Upper lobe of right lung (tissue), 1 donor: ENCODE data around the gene ABCC1. TPM values are rescaled to one million over a fixed set of nuclear protein-coding genes. Genes with fewer than 3 reads are reported as not detected.
A peak's percentile ranks its signal among the peaks of the same experiment; 100 is the strongest.
"Not testable (repeated sequence)": the region's sequence is repeated elsewhere in the genome, so short reads cannot be mapped to it uniquely, and the experiment has no call there.

Experiments used
- ATAC-seq: fragments of 200-7000 bp; cut with Tn5 transposase; one replicate; pipeline ENCODE4 v1.9.1; 2020; ENCODE audit warnings: mild to moderate bottlenecking, moderate library complexity
- DNase-seq: peaks from one replicate; pipeline ENCODE4 v3.0.0-alpha.2; 2020
- H3K27ac ChIP-seq: fragments of 200-600 bp; one replicate; pipeline ENCODE4 v1.8.0; 2022
- H3K27me3 ChIP-seq: fragments of 200-600 bp; one replicate; pipeline ENCODE4 v1.8.0; 2022; ENCODE audit warnings: mild to moderate bottlenecking
- H3K36me3 ChIP-seq: fragments of 200-600 bp; one replicate; pipeline ENCODE4 v1.8.0; 2022
- H3K4me1 ChIP-seq: fragments of 200-600 bp; one replicate; pipeline ENCODE4 v1.8.0; 2022
- H3K4me3 ChIP-seq: fragments of 200-600 bp; one replicate; pipeline ENCODE4 v1.8.0; 2022; ENCODE audit warnings: mild to moderate bottlenecking
- H3K9me3 ChIP-seq: fragments of 200-600 bp; one replicate; pipeline ENCODE4 v1.8.0; 2022
- CTCF ChIP-seq: fragments of 200-600 bp; IDR thresholded peaks from one replicate; pipeline ENCODE4 v1.8.0; 2022; ENCODE audit warnings: antibody characterized with exemption
- intact Hi-C: fragments of 100-400 bp; cut with DNase I; formaldehyde crosslinking; loops from one replicate; pipeline ENCODE4 v1.11.0; 2022
- total RNA-seq: library from RNA; stranded (reverse); fragmentation: NEBNext Ultra II Directional; extraction: Animal tissue kit (Norgen Biotek cat#: 25700); gene quantifications from one replicate; pipeline ENCODE4 v1.2.1, GENCODE V29; 2021
- donor health status: DM: no; HTN: yes; CAD: no; lungs with severe emphysema.

Gene ABCC1
- total RNA-seq, 1 donor from 2014 or later: 50.6 TPM

GRCh38 chr16:15976929-15977637 lies 27.7 kb downstream of the ABCC1 start:
- Histone ChIP-seq H3K27ac (peak overlapping the region; percentile 79), H3K36me3 (no peaks in the 10 kb centered on the region), H3K4me1 (peaks cover 28% of the 10 kb centered on the region), H3K27me3 (no peaks in the 10 kb centered on the region), H3K4me3 (no peak overlapping the region), H3K9me3 (peaks cover 3% of the 10 kb centered on the region)
- no peak for TF ChIP-seq CTCF
- DNase-seq (no peak), ATAC-seq (peak; percentile 28)
- intact Hi-C loops: no loop called here

GRCh38 chr16:15979801-15980200 lies 30.4 kb downstream of the ABCC1 start:
- no peak overlapping the region for H3K27ac ChIP-seq
- no peak for TF ChIP-seq CTCF
- H3K36me3 ChIP-seq: no peaks in the 10 kb centered on the region
- intact Hi-C loops: no loop called here
- no peak overlapping the region for H3K4me3 ChIP-seq
- peaks cover 5% of the 10 kb centered on the region for H3K9me3 ChIP-seq
- no peaks in the 10 kb centered on the region for H3K27me3 ChIP-seq
- DNase-seq (no peak), ATAC-seq (peak; percentile 73)
- peaks cover 28% of the 10 kb centered on the region for H3K4me1 ChIP-seq

- Histone ChIP-seq H3K36me3 (no peaks in the 10 kb centered on the region), H3K27ac (no peak overlapping the region), H3K27me3 (no peaks in the 10 kb centered on the region), H3K9me3 (peaks cover 5% of the 10 kb centered on the region), H3K4me3 (no peak overlapping the region), H3K4me1 (peaks cover 23% of the 10 kb centered on the region)
- ATAC-seq (no peak), DNase-seq (no peak)
- intact Hi-C loops: no loop called here
- TF ChIP-seq CTCF: no peak
Measured at GRCh38 chr16:15980329-15980728, 30.9 kb downstream of the ABCC1 start.

GRCh38 chr16:15981382-15981781 lies 32.0 kb downstream of the ABCC1 start:
- TF ChIP-seq CTCF: no peak
- Histone ChIP-seq H3K9me3 (peaks cover 5% of the 10 kb centered on the region), H3K27me3 (no peaks in the 10 kb centered on the region), H3K4me3 (no peak overlapping the region), H3K36me3 (no peaks in the 10 kb centered on the region), H3K4me1 (peaks cover 17% of the 10 kb centered on the region), H3K27ac (no peak overlapping the region)
- DNase-seq: no peak
- no peak for ATAC-seq
- intact Hi-C loops: no loop called here

- H3K9me3 ChIP-seq, ATAC-seq, H3K27me3 ChIP-seq, intact Hi-C loops, H3K4me3 ChIP-seq, H3K27ac ChIP-seq, DNase-seq, H3K36me3 ChIP-seq: not testable (repeated sequence)
- peaks cover 14% of the 10 kb centered on the region for H3K4me1 ChIP-seq
Measured at GRCh38 chr16:15982194-15982915, 32.9 kb downstream of the ABCC1 start.

- intact Hi-C loops: no loop called here
- no peaks in the 10 kb centered on the region for H3K36me3 ChIP-seq
- no peak for TF ChIP-seq CTCF
- no peak overlapping the region for H3K4me3 ChIP-seq
- peak overlapping the region; percentile 24 for H3K27ac ChIP-seq
- peak; percentile 27 for ATAC-seq
- peaks cover 30% of the 10 kb centered on the region for H3K4me1 ChIP-seq
- peaks cover 5% of the 10 kb centered on the region for H3K9me3 ChIP-seq
- no peak for DNase-seq
- no peaks in the 10 kb centered on the region for H3K27me3 ChIP-seq
Measured at GRCh38 chr16:15983898-15984297, 34.5 kb downstream of the ABCC1 start.
